Skin epidermis (tissue), 12 donors: ENCODE measurements around the gene ZNF548.
"Not testable (repeated sequence)": the region's sequence is repeated elsewhere in the genome, so short reads cannot be mapped to it uniquely, and the experiment has no call there.

Source experiments
- H3K27ac ChIP-seq, 21 experiments: fragments of 200-600 bp; sonication (generic) in 11 of 21; one replicate each; pipeline ENCODE4 v1.5.0; 2020; ENCODE audit warnings: mild to moderate bottlenecking in 3 of 21, inconsistent platforms in 2 of 21, moderate library complexity in 2 of 21
- H3K4me3 ChIP-seq, 7 experiments: fragments of 200-600 bp; sonication (generic) in 2 of 7; one replicate each; pipeline ENCODE4 v1.5.0; 2020; ENCODE audit warnings: inconsistent platforms in 2 of 7, mild to moderate bottlenecking in 2 of 7, moderate library complexity in 1 of 7

The ZNF548 gene

GRCh38 chr19:57389730-57390598 is at the start of gene ZNF548:
Gene ZNF548 (plus strand): TSS chr19:57389854. CDS start chr19:57390100, 246 bp downstream.
- peak within 1 kb of the TSS; percentile 67 to 88 (median 76) for H3K4me3 ChIP-seq
- H3K27ac ChIP-seq = peak within 1 kb of the TSS; percentile 36 to 96 (median 90)

GRCh38 chr19:57342582-57342981 is 47.1 kb upstream of the ZNF548 start:
- no peak overlapping the region for H3K27ac ChIP-seq
- no peak overlapping the region for H3K4me3 ChIP-seq

- no peak overlapping the region for H3K4me3 ChIP-seq
- H3K27ac ChIP-seq = no peak overlapping the region
These were observed 41.5 kb upstream of the ZNF548 start for GRCh38 chr19:57348136-57348535.

- Histone ChIP-seq H3K4me3 (peak within 1 kb of the TSS; percentile 68 to 97 (median 88)), H3K27ac (peak within 1 kb of the TSS; percentile 16 to 92 (median 83))
These were observed 38.5 kb upstream of the ZNF548 start, which contains the start of gene ZNF304 for GRCh38 chr19:57350877-57351805. Gene ZNF304 (plus strand): TSS chr19:57351271. CDS start chr19:57351665, 394 bp downstream.

GRCh38 chr19:57351867-57352266 is 37.8 kb upstream of the ZNF548 start:
- H3K27ac ChIP-seq = peak overlapping the region in 17 of 21 experiments; percentile 16 to 92 (median 84)
- peak overlapping the region; percentile 68 to 97 (median 88) for H3K4me3 ChIP-seq

GRCh38 chr19:57355916-57356315 is 33.7 kb upstream of the ZNF548 start:
- Histone ChIP-seq H3K4me3 (no peak overlapping the region), H3K27ac (no peak overlapping the region)

- H3K4me3 ChIP-seq = no peak overlapping the region
- H3K27ac ChIP-seq = no peak overlapping the region
These were observed 32.2 kb upstream of the ZNF548 start for GRCh38 chr19:57357406-57357805.

GRCh38 chr19:57359300-57359699 is 30.4 kb upstream of the ZNF548 start:
- Histone ChIP-seq H3K4me3 (no peak overlapping the region), H3K27ac (no peak overlapping the region)

GRCh38 chr19:57362419-57362818 is 27.2 kb upstream of the ZNF548 start:
- Histone ChIP-seq H3K27ac (peak overlapping the region in 16 of 21 experiments; percentile 35 to 96 (median 86)), H3K4me3 (peak overlapping the region in 6 of 7 experiments; percentile 27 to 88 (median 79))

- H3K27ac ChIP-seq = peak within 1 kb of the TSS; percentile 82 to 97 (median 92)
- peak within 1 kb of the TSS; percentile 73 to 95 (median 82) for H3K4me3 ChIP-seq
These were observed 26.5 kb upstream of the ZNF548 start, which contains the start of the genes TRAPPC2B and ZNF547 for GRCh38 chr19:57362997-57363687. Gene TRAPPC2B (plus strand): TSS chr19:57363551. CDS start chr19:57364834, 1,283 bp downstream. Gene ZNF547 (plus strand): TSS chr19:57363551. CDS start chr19:57368556, 5,005 bp downstream.

GRCh38 chr19:57363688-57364181 is 25.9 kb upstream of the ZNF548 start:
- Histone ChIP-seq H3K4me3 (peak overlapping the region; percentile 73 to 95 (median 82)), H3K27ac (peak overlapping the region; percentile 82 to 97 (median 92))

- Histone ChIP-seq H3K27ac (no peak overlapping the region), H3K4me3 (no peak overlapping the region)
These were observed 22.9 kb upstream of the ZNF548 start for GRCh38 chr19:57366776-57367175.

GRCh38 chr19:57374179-57374578 is 15.5 kb upstream of the ZNF548 start:
- Histone ChIP-seq H3K4me3 (no peak overlapping the region), H3K27ac (no peak overlapping the region)

- H3K27ac ChIP-seq, H3K4me3 ChIP-seq: not testable (repeated sequence)
These were observed 15.0 kb upstream of the ZNF548 start for GRCh38 chr19:57374647-57375046.

GRCh38 chr19:57376151-57376550 is 13.5 kb upstream of the ZNF548 start:
- H3K4me3 ChIP-seq = no peak overlapping the region

GRCh38 chr19:57377498-57378146 is 12.0 kb upstream of the ZNF548 start:
- Histone ChIP-seq H3K27ac (no peak overlapping the region), H3K4me3 (no peak overlapping the region)

More at GRCh38 chr19:57376151-57376550, 13.5 kb upstream of the ZNF548 start:
- no peak overlapping the region for H3K27ac ChIP-seq

- Histone ChIP-seq H3K4me3 (no peak overlapping the region), H3K27ac (no peak overlapping the region)
These were observed 8.7 kb upstream of the ZNF548 start for GRCh38 chr19:57380923-57381322.

- Histone ChIP-seq H3K27ac (no peak overlapping the region), H3K4me3 (no peak overlapping the region)
These were observed 6.7 kb upstream of the ZNF548 start for GRCh38 chr19:57382806-57383488.
